ENCODE data around the gene EQTN.
"Not testable (repeated sequence)": the region's sequence is repeated elsewhere in the genome, so short reads cannot be mapped to it uniquely, and the experiment has no call there.

Gene EQTN

GRCh38 chr9:27293996-27294395 lies 3.0 kb downstream of the EQTN start:
- no peak for DNase-seq

- no peak for DNase-seq
Observed at GRCh38 chr9:27292659-27293405, 4.1 kb downstream of the EQTN start.

- DNase-seq, result no peak
Observed at GRCh38 chr9:27291292-27291691, 5.7 kb downstream of the EQTN start.

GRCh38 chr9:27282269-27282668 lies 14.7 kb downstream of the EQTN start:
- no peak for DNase-seq

GRCh38 chr9:27280860-27281259 lies 16.1 kb downstream of the EQTN start:
- no peak for DNase-seq

GRCh38 chr9:27280249-27280648 lies 16.7 kb downstream of the EQTN start:
- DNase-seq, result no peak

GRCh38 chr9:27279611-27280010 lies 17.3 kb downstream of the EQTN start:
- DNase-seq, result no peak

- no peak for DNase-seq
Observed at GRCh38 chr9:27278374-27278773, 18.6 kb downstream of the EQTN start.

- peak in 6 of 58 donors; percentile 7 to 43 (median 12) for DNase-seq
Observed at GRCh38 chr9:27276193-27277030, 20.5 kb downstream of the EQTN start.

- DNase-seq, result no peak
Observed at GRCh38 chr9:27273186-27273585, 23.8 kb downstream of the EQTN start.

GRCh38 chr9:27272103-27272502 lies 24.8 kb downstream of the EQTN start:
- DNase-seq, result no peak

GRCh38 chr9:27261517-27262211 lies 35.3 kb downstream of the EQTN start:
- no peak for DNase-seq

- no peak for DNase-seq
Observed at GRCh38 chr9:27260789-27261516, 36.0 kb downstream of the EQTN start.

- DNase-seq, result no peak
Observed at GRCh38 chr9:27258662-27259061, 38.3 kb downstream of the EQTN start.

- no peak for DNase-seq
Observed at GRCh38 chr9:27248702-27249101, 48.2 kb downstream of the EQTN start.

GRCh38 chr9:27247756-27248155 lies 49.2 kb downstream of the EQTN start:
- peak in 11 of 58 donors; percentile 1 to 13 (median 3) for DNase-seq

GRCh38 chr9:27239648-27240047 lies 57.3 kb downstream of the EQTN start:
- DNase-seq, result not testable (repeated sequence)
